OCI-LY7 (cell line): ENCODE data around the gene REST. TPM values are rescaled to one million over a fixed set of nuclear protein-coding genes. Genes with fewer than 3 reads are reported as not detected.

ENCODE experiments used
- BruUV-seq: library from RNA; stranded (reverse); fragments of 400-500 nt; replicated peaks from 2 replicates; lab custom pipeline; 2021; lab: Mats Ljungman, UMichigan
- CTCF ChIA-PET: fragments of 300-600 bp; sonication (Branson Sonifier 250); formaldehyde crosslinking; loops from one replicate; lab custom pipeline; 2022; ENCODE audit warnings: antibody characterized with exemption; ENCODE audit not compliant: unreplicated experiment; lab: Charles Lee
- POLR2A ChIA-PET: fragments of 300-600 bp; sonication (Branson Sonifier 250); formaldehyde crosslinking; loops from one replicate; lab custom pipeline; 2022; ENCODE audit warnings: antibody characterized with exemption; lab: Charles Lee
- DNase-seq: peaks from one replicate; pipeline ENCODE4 v3.0.0-alpha.2; 2015; ENCODE audit warnings: low spot score
- H2AFZ ChIP-seq: fragments of 200-600 bp; sonication (generic), shearing (Covaris generic); 2 replicates; pipeline ENCODE4 v1.6.1; 2014; ENCODE audit warnings: mild to moderate bottlenecking, antibody characterized with exemption, low read length, moderate library complexity
- H3K27ac ChIP-seq: fragments of 200-600 bp; sonication (generic); 2 replicates; pipeline ENCODE4 v1.5.1; 2014; ENCODE audit warnings: mixed run types, low read depth, mild to moderate bottlenecking, moderate library complexity, low read length, inconsistent platforms; ENCODE audit not compliant: poor library complexity, severe bottlenecking
- H3K36me3 ChIP-seq: fragments of 200-600 bp; sonication (generic); 2 replicates; pipeline ENCODE4 v1.6.1; 2014; ENCODE audit warnings: mild to moderate bottlenecking, antibody characterized with exemption, low read length, moderate library complexity, mixed read lengths; ENCODE audit not compliant: insufficient read depth
- H3K4me1 ChIP-seq: fragments of 200-600 bp; sonication (generic); 2 replicates; pipeline ENCODE4 v1.5.1; 2014; ENCODE audit warnings: mild to moderate bottlenecking, low read length; ENCODE audit not compliant: insufficient read depth, poor library complexity, severe bottlenecking
- H3K4me2 ChIP-seq: fragments of 200-600 bp; sonication (generic); 2 replicates; pipeline ENCODE4 v1.6.1; 2014; ENCODE audit warnings: mild to moderate bottlenecking, low read length
- H3K4me3 ChIP-seq: fragments of 200-600 bp; sonication (generic); 2 replicates; pipeline ENCODE4 v1.5.1; 2014; ENCODE audit warnings: mild to moderate bottlenecking, low read depth, low read length; ENCODE audit not compliant: poor library complexity, severe bottlenecking
- H3K79me2 ChIP-seq: fragments of 200-600 bp; sonication (generic); 2 replicates; pipeline ENCODE4 v1.6.1; 2016; ENCODE audit warnings: low read depth, mild to moderate bottlenecking, low read length, moderate library complexity, mixed read lengths; ENCODE audit not compliant: insufficient read depth
- H3K9me2 ChIP-seq: fragments of 200-600 bp; sonication (generic); 2 replicates; pipeline ENCODE4 v1.6.1; 2016; ENCODE audit warnings: mild to moderate bottlenecking, low read length, mixed read lengths; ENCODE audit not compliant: insufficient read depth
- H3K9me3 ChIP-seq: fragments of 200-600 bp; sonication (generic); 2 replicates; pipeline ENCODE4 v1.6.1; 2014; ENCODE audit warnings: mild to moderate bottlenecking, mixed run types, low read length, mixed read lengths
- H4K20me1 ChIP-seq: fragments of 200-600 bp; sonication (generic); 2 replicates; pipeline ENCODE4 v1.6.1; 2014; ENCODE audit warnings: mild to moderate bottlenecking, antibody characterized with exemption, low read length, moderate library complexity, mixed read lengths; ENCODE audit not compliant: insufficient read depth
- EZH2phosphoT487 ChIP-seq: fragments of 200-600 bp; sonication (generic); IDR thresholded peaks from 2 replicates; pipeline ENCODE4 v1.6.1; 2018; ENCODE audit warnings: low read depth, borderline replicate concordance, mild to moderate bottlenecking, mixed run types, antibody characterized with exemption, low read length, moderate library complexity, mixed read lengths
- intact Hi-C: fragments of 100-400 bp; cut with micrococcal nuclease; formaldehyde crosslinking; loops from one replicate; pipeline ENCODE4 v1.10.0; 2022; ENCODE audit not compliant: unreplicated experiment
- total RNA-seq, 2 experiments: library from RNA; depleted of rRNA in 1 of 2; stranded (reverse); fragments of >200 nt in 1 of 2; shearing (Covaris generic) in 1 of 2; gene quantifications; 2 replicates each; pipeline ENCODE4 v1.2.3, GENCODE V29; 2014 to 2022
- TF ChIP-seq, protein P1 (sequence below): fragments of 200-600 bp; sonication (generic); conservative IDR thresholded peaks from 2 replicates; pipeline ENCODE4 v1.5.1; 2014; ENCODE audit warnings: mild to moderate bottlenecking, antibody characterized with exemption, low read length, moderate library complexity, mixed read lengths

The REST gene
- total RNA-seq, 2 experiments from 2014 or later = 27.3 to 39.2 TPM

DNA sequence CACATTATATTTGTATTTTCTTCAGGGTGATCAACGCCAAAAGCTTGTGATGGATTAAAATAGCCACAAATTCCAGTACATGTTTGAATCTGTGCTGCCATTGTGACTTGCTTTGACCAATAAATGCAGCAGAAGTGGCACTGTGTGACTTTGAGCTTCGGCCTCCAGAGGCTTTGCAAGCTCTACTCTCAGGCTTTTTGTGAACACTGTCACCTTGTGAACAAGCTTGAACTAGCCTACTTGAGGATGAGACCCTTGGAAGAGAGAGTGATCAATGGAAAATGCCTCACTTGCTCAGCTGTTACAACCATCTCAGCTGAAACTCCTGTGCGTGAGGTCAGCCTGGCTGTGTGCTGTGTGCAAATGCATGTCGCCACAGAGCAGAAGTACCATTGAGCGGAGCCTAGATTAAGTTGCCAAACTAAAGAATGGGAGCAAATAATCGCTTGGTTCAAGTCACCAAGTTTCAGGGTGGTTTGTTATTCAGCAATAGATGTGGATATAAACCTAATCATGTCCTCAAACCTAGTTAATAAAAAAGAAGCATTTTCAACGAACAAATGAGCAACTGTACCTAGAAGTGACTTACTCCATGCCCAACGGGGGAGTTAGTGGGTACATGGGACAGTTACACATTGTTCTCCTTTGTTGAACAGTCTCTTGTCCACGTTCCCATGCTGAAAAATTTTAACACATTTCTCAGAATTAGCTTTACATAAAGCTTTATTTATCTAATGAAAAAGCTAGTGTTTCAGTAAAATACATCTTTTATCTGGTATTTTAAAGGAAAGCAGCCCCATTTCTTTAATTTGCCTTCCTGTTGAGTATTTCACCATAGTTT is 46.2 kb downstream of the REST start:
- no peak for TF ChIP-seq EZH2phosphoT487
- TF ChIP-seq, protein P1, sequence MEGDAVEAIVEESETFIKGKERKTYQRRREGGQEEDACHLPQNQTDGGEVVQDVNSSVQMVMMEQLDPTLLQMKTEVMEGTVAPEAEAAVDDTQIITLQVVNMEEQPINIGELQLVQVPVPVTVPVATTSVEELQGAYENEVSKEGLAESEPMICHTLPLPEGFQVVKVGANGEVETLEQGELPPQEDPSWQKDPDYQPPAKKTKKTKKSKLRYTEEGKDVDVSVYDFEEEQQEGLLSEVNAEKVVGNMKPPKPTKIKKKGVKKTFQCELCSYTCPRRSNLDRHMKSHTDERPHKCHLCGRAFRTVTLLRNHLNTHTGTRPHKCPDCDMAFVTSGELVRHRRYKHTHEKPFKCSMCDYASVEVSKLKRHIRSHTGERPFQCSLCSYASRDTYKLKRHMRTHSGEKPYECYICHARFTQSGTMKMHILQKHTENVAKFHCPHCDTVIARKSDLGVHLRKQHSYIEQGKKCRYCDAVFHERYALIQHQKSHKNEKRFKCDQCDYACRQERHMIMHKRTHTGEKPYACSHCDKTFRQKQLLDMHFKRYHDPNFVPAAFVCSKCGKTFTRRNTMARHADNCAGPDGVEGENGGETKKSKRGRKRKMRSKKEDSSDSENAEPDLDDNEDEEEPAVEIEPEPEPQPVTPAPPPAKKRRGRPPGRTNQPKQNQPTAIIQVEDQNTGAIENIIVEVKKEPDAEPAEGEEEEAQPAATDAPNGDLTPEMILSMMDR = no peak
- Histone ChIP-seq H3K36me3 (no peaks in the 10 kb centered on the region), H3K27ac (no peak overlapping the region), H3K4me2 (no peak overlapping the region), H4K20me1 (no peaks in the 10 kb centered on the region), H2AFZ (no peak overlapping the region), H3K4me3 (no peak overlapping the region), H3K9me2 (no peaks in the 10 kb centered on the region), H3K4me1 (no peaks in the 10 kb centered on the region), H3K79me2 (no peaks in the 10 kb centered on the region), H3K9me3 (no peaks in the 10 kb centered on the region)
- no TSS peak for BruUV-seq
- CTCF ChIA-PET = no interaction called here
- DNase-seq = no peak
- POLR2A ChIA-PET = interaction anchor here (0.6 to 2.7 kb wide), 4 partner anchors 24 to 482 kb away, joined by 3 to 8 read pairs (median 3); partner anchors contain the start of gene NOA1
- intact Hi-C loops = no loop called here

DNA sequence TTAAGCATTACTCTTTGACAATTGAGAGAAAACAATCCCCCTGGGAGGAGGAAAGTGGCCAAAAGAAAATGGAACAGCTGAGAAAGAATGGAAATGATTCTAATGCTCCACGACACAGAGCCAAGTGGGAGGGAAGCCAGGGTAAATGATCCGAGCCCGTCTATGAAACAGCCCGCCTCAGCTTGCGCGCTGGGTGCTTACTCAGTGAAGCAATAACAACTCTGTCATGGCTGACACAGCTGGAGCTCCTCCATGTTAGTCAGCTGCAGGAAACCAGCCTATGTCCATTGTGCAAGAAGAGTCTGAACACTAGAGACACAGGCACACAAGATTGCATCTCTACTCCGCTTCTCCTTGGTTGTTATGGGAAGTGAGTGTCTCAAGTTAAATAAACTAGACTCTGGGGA is 50.4 kb downstream of the REST start:
- Histone ChIP-seq H3K4me2 (no peak overlapping the region), H2AFZ (no peak overlapping the region)
- POLR2A ChIA-PET = no interaction called here

More for the DNA sequence above, 50.4 kb downstream of the REST start:
- Histone ChIP-seq H3K79me2 (no peaks in the 10 kb centered on the region), H3K4me1 (no peaks in the 10 kb centered on the region), H3K9me2 (no peaks in the 10 kb centered on the region), H3K36me3 (peaks cover 30% of the 10 kb centered on the region), H3K27ac (no peak overlapping the region), H4K20me1 (no peaks in the 10 kb centered on the region), H3K4me3 (no peak overlapping the region), H3K9me3 (no peaks in the 10 kb centered on the region)
- CTCF ChIA-PET = no interaction called here
- DNase-seq = no peak
- TF ChIP-seq, protein P1 = no peak
- no peak for TF ChIP-seq EZH2phosphoT487
- intact Hi-C loops = no loop called here
- BruUV-seq = no TSS peak
